Measurements from ENCODE around the gene AHR.

The AHR gene

DNA sequence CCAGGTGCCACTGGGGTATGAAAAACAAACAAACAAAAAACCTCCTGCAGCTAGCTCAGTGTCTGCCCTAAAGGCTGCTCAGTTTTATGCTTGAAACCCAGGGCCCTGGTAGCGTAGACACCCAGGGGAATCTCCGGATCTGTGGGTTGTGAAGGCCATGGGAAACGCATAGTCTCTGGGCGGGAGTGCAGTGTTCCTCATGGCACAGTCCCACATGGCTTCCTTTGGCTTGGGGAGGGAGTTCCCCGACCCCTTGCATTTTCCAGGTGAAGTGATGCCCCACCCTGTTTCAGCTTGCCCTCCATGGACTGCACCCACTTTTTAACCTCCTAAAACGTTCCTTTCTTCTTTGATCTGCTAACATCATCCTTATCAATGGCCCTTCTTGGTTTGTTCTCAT is 56.0 kb downstream of the AHR start:
- Histone ChIP-seq H3K36me3 (no peaks in the 10 kb centered on the region), H3K4me1 (no peaks in the 10 kb centered on the region), H3K4me3 (ENCODE audit: low read depth, low read length) (no peak overlapping the region), H3K9me3 (no peaks in the 10 kb centered on the region), H3K27me3 (no peaks in the 10 kb centered on the region)
- TF ChIP-seq, protein P1, sequence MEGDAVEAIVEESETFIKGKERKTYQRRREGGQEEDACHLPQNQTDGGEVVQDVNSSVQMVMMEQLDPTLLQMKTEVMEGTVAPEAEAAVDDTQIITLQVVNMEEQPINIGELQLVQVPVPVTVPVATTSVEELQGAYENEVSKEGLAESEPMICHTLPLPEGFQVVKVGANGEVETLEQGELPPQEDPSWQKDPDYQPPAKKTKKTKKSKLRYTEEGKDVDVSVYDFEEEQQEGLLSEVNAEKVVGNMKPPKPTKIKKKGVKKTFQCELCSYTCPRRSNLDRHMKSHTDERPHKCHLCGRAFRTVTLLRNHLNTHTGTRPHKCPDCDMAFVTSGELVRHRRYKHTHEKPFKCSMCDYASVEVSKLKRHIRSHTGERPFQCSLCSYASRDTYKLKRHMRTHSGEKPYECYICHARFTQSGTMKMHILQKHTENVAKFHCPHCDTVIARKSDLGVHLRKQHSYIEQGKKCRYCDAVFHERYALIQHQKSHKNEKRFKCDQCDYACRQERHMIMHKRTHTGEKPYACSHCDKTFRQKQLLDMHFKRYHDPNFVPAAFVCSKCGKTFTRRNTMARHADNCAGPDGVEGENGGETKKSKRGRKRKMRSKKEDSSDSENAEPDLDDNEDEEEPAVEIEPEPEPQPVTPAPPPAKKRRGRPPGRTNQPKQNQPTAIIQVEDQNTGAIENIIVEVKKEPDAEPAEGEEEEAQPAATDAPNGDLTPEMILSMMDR (IDR thresholded peaks at IDR 0.05; ENCODE audit: low read depth, low read length): no peak
- DNase-seq: no peak

DNA sequence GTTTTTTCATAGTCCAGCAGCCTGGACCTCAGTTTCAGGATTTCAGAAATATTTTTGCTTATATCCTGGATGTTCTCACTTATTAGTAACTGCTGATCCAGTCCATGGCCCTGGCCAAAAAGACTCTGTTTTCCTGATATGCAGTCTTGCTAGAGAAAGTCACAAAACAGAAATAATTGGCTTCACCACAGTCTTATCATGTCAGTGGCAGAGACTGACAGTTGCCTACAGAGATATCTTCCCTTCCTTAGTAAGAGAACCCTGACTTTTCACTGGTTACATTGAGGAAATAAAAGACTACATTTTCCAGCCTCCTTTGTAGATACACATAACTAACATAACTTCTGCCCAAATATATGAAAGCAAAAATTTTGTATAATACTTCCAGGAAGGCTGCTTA is 56.6 kb downstream of the AHR start:
- Histone ChIP-seq H3K4me1 (no peaks in the 10 kb centered on the region), H3K27me3 (no peaks in the 10 kb centered on the region), H3K36me3 (no peaks in the 10 kb centered on the region), H3K4me3 (ENCODE audit: low read depth, low read length) (no peak overlapping the region), H3K9me3 (no peaks in the 10 kb centered on the region)
- no peak for DNase-seq
- TF ChIP-seq, protein P1 (IDR thresholded peaks at IDR 0.05; ENCODE audit: low read depth, low read length): no peak

DNA sequence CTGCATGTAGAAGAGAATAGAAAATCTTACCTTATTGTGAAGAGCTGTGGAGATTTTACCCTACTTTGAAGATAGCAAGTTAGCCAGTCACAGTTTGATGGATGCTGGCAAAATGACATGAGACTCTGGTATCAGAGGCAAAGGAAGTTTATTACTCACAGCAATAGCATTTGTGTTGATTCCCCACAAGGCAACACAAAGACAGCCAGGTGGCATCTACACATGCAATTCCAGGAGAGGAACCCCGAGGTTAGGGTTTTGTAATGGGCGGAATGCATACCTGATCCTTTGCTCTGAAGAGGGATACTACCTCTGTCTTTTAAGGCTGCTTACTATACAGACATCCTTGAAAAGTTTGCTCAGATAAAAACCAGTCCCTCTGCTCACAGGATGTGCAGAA is 59.5 kb downstream of the AHR start:
- Histone ChIP-seq H3K4me3 (ENCODE audit: low read depth, low read length) (no peak overlapping the region), H3K4me1 (no peaks in the 10 kb centered on the region), H3K36me3 (no peaks in the 10 kb centered on the region), H3K27me3 (no peaks in the 10 kb centered on the region), H3K9me3 (no peaks in the 10 kb centered on the region)
- no peak for DNase-seq
- TF ChIP-seq, protein P1 (IDR thresholded peaks at IDR 0.05; ENCODE audit: low read depth, low read length): no peak

DNA sequence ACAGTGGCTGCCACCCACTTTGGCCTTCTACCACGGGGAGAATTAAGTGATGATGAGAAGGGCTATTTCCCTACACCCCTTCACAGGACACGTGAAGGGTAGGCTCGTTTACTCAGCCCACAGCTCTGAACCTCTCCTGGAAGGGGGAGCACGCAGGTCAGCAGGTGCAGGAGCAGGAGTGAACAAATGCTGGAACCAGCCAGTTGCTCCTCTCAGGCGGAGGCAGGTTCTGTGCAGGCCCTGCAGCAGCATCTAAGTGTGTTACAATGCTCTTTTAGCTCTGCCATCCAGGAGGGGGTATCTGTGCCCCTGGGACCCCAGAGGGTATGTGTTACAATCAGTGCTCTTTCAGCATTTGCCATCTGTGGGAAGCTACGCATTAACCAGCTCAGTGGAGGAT is 61.2 kb downstream of the AHR start:
- H3K4me3 ChIP-seq (ENCODE audit: low read depth, low read length): no peak overlapping the region
- no peak for DNase-seq
- TF ChIP-seq, protein P1 (IDR thresholded peaks at IDR 0.05; ENCODE audit: low read depth, low read length): no peak
- H3K9me3 ChIP-seq: no peaks in the 10 kb centered on the region
- no peaks in the 10 kb centered on the region for H3K4me1 ChIP-seq
- H3K27me3 ChIP-seq: no peaks in the 10 kb centered on the region
- H3K36me3 ChIP-seq: no peaks in the 10 kb centered on the region

DNA sequence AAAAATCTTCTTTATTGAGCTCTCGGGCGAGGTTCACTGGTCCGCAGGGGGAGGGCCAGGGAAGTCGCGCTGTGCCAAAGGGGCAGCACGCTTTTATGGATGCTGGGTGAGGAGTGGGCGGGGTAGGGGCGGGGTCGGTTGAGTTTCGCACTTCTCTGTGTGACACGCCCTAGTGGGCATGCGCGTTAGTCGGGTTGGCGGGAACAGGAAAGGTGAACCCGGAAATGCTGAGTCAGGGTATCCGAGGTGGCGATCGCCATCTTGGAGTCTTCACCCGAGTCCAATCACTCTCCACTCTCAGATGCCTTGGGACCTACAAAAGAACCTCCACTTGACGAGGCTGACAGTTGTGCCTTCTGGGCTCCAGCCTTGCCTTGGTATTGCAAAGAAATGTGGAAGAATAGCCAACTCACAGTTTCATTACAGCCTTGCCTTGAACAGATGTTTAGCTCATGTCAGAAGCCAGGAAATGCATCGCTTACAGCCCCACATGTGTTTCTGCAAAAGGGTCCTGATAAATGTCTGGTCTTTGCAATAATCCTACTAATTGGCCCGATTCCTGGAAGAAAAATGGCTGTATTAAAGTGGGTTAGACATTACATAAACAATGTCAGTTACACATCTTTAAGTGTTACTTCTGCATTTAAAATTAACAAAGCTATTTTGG is 64.1 kb downstream of the AHR start:
- no peaks in the 10 kb centered on the region for H3K9me3 ChIP-seq

DNA sequence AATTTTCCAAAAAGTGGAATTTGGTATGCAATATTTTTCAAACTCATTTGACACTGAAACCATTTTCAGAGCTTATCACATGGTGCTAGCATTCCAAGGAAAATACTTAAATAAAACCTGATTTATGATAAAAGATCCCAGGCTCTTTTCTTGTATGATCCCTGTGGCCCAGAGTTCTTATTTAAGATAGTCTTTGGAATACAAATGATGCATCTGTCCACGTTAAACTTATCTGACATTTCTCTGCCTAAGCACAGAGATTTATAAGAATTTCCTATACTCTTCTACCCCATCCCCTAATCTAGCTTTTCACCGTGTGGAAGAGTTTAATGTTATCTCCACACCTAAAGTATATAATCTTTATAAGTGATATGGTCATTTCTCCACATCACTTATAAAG is 66.2 kb downstream of the AHR start:
- H3K9me3 ChIP-seq: no peaks in the 10 kb centered on the region
- TF ChIP-seq, protein P1 (IDR thresholded peaks at IDR 0.05; ENCODE audit: low read depth, low read length): no peak

More for the DNA sequence above, 64.1 kb downstream of the AHR start:
- H3K27me3 ChIP-seq: no peaks in the 10 kb centered on the region
- TF ChIP-seq, protein P1 (IDR thresholded peaks at IDR 0.05; ENCODE audit: low read depth, low read length): no peak
- no peaks in the 10 kb centered on the region for H3K36me3 ChIP-seq
- H3K4me1 ChIP-seq: no peaks in the 10 kb centered on the region
- no peak overlapping the region for H3K4me3 ChIP-seq (ENCODE audit: low read depth, low read length)
- DNase-seq: no peak

More for the DNA sequence above, 66.2 kb downstream of the AHR start:
- H3K4me1 ChIP-seq: no peaks in the 10 kb centered on the region
- no peak for DNase-seq
- no peaks in the 10 kb centered on the region for H3K36me3 ChIP-seq
- no peak overlapping the region for H3K4me3 ChIP-seq (ENCODE audit: low read depth, low read length)
- H3K27me3 ChIP-seq: no peaks in the 10 kb centered on the region

All from BE2C (cell line).